Common myeloid progenitor, CD34-positive (primary cell): Measurements from ENCODE around the gene TGFBR3L.
A peak's percentile ranks its signal among the peaks of the same experiment; 100 is the strongest.

Source experiments
- CTCF ChIA-PET: fragments of 350-600 bp; sonication (Branson Sonifier 250); formaldehyde crosslinking; loops from one replicate; lab custom pipeline; 2021; ENCODE audit warnings: antibody characterized with exemption; lab: Charles Lee
- POLR2A ChIA-PET: fragments of 350-600 bp; sonication (Branson Sonifier 250); formaldehyde crosslinking; loops from one replicate; lab custom pipeline; 2021; ENCODE audit warnings: antibody characterized with exemption; lab: Charles Lee
- DNase-seq, 3 donors: peaks; one replicate each; pipeline versions ENCODE4 v3.0.0 to v3.0.0-alpha.2; 2013
- H3K27ac ChIP-seq, 2 experiments: 1 replicate in 1 of 2; 2 replicates in 1 of 2; pipeline ENCODE4 v1.7.0; 2013; ENCODE audit warnings: inconsistent platforms in 2 of 2, low read length in 2 of 2, mild to moderate bottlenecking in 2 of 2, low read depth in 1 of 2, moderate library complexity in 1 of 2; ENCODE audit not compliant: severe bottlenecking in 2 of 2, insufficient read depth in 1 of 2, poor library complexity in 1 of 2
- H3K27me3 ChIP-seq, 5 experiments: replicated peaks in 2 of 5; 1 replicate in 3 of 5; 2 replicates in 2 of 5; pipeline versions ENCODE4 v1.6.1 to v1.7.0; 2013; ENCODE audit warnings: low read length in 4 of 5, mild to moderate bottlenecking in 2 of 5, moderate library complexity in 2 of 5, inconsistent platforms in 1 of 5; ENCODE audit not compliant: insufficient read depth in 5 of 5, control insufficient read depth in 4 of 5
- H3K36me3 ChIP-seq, 4 experiments: 1 replicate in 2 of 4; 2 replicates in 2 of 4; pipeline versions ENCODE4 v1.6.1 to v1.7.0; 2013; ENCODE audit warnings: low read length in 3 of 4, control low read depth in 1 of 4, mild to moderate bottlenecking in 1 of 4; ENCODE audit not compliant: control insufficient read depth in 4 of 4, insufficient read depth in 4 of 4
- H3K4me1 ChIP-seq, 4 experiments: 1 replicate in 3 of 4; 2 replicates in 1 of 4; pipeline versions ENCODE4 v1.6.1 to v1.7.1; 2013; ENCODE audit warnings: low read length in 3 of 4, mild to moderate bottlenecking in 3 of 4, control low read depth in 1 of 4, inconsistent platforms in 1 of 4, moderate library complexity in 1 of 4; ENCODE audit not compliant: control insufficient read depth in 4 of 4, insufficient read depth in 4 of 4; ENCODE audit errors: control extremely low read depth in 1 of 4
- H3K4me3 ChIP-seq, 7 experiments: 1 replicate in 4 of 7; 2 replicates in 3 of 7; pipeline versions ENCODE4 v1.5.1 to v1.7.0; 2013; ENCODE audit warnings: mild to moderate bottlenecking in 7 of 7, low read length in 6 of 7, moderate library complexity in 6 of 7, inconsistent platforms in 2 of 7, low read depth in 2 of 7, control low read depth in 1 of 7; ENCODE audit not compliant: insufficient read depth in 4 of 7, control insufficient read depth in 1 of 7; ENCODE audit errors: extremely low read depth in 1 of 7
- H3K9me3 ChIP-seq, 5 experiments: 1 replicate in 4 of 5; 2 replicates in 1 of 5; pipeline versions ENCODE4 v1.6.1 to v1.7.1; 2013; ENCODE audit warnings: low read length in 4 of 5, mild to moderate bottlenecking in 2 of 5, inconsistent platforms in 1 of 5, low read depth in 1 of 5, moderate library complexity in 1 of 5; ENCODE audit not compliant: control insufficient read depth in 4 of 5, insufficient read depth in 2 of 5; ENCODE audit errors: control extremely low read depth in 1 of 5
- WGBS: methylation state at CpG from one replicate; pipeline ENCODE4 v1.1.5; 2013; ENCODE audit not compliant: insufficient coverage; 5-methylcytosine and 5-hydroxymethylcytosine counted together

TGFBR3L gene

GRCh38 chr19:7925171-7925851 lies 10.7 kb downstream of the TGFBR3L start:
- H3K9me3 ChIP-seq = no peaks in the 10 kb centered on the region
- peaks cover 0 to 21% (median 14%) of the 10 kb centered on the region in 4 experiments for H3K36me3 ChIP-seq
- H3K27me3 ChIP-seq = no peaks in the 10 kb centered on the region
- ChIA-PET POLR2A (no interaction called here), CTCF (no interaction called here)
- peak; percentile 82 to 89 (median 85) for DNase-seq
- peak overlapping the region in 5 of 7 experiments; percentile 10 to 48 (median 26) for H3K4me3 ChIP-seq
- WGBS = 0% methylated on average over 73 of the region's 98 CpGs
- H3K27ac ChIP-seq = no peak overlapping the region
- peaks cover 0 to 40% (median 28%) of the 10 kb centered on the region in 4 experiments for H3K4me1 ChIP-seq

- Histone ChIP-seq H3K36me3 (peaks cover 0 to 28% (median 20%) of the 10 kb centered on the region in 4 experiments), H3K27me3 (no peaks in the 10 kb centered on the region), H3K4me3 (peak within 1 kb of the TSS in 6 of 7 experiments; percentile 10 to 68 (median 28)), H3K9me3 (no peaks in the 10 kb centered on the region), H3K27ac (peak within 1 kb of the TSS in 1 of 2 experiments; percentile 14), H3K4me1 (peaks cover 0 to 36% (median 24%) of the 10 kb centered on the region in 4 experiments)
- 24% methylated on average over 50 of the region's 65 CpGs for WGBS
- peak in 2 of 3 donors; percentile 52 to 57 for DNase-seq
- ChIA-PET CTCF (interaction anchor here (1.1 to 4.0 kb wide), 6 partner anchors 9 to 77 kb away, joined by 3 to 20 read pairs (median 4); partner anchors contain the start of genes MAP2K7 and TIMM44), POLR2A (interaction anchor here (1.1 kb wide), 1 partner anchor 18 kb away, joined by 4 read pairs; no protein-coding TSS in a partner anchor)
These were observed 11.5 kb downstream of the TGFBR3L start, which contains the start of gene CTXN1 for GRCh38 chr19:7926021-7926726. Gene CTXN1, minus strand, starts transcription at chr19:7926135. Its CDS starts 597 bp downstream, at chr19:7925538.

- no peak overlapping the region for H3K4me3 ChIP-seq
- 95% methylated on average over 25 of the region's 32 CpGs for WGBS
- no peak for DNase-seq
- H3K27ac ChIP-seq = no peak overlapping the region
- ChIA-PET POLR2A (interaction anchor here (1.1 kb wide), 1 partner anchor 17 kb away, joined by 4 read pairs; no protein-coding TSS in a partner anchor), CTCF (interaction anchor here (1.1 to 4.0 kb wide), 7 partner anchors 9 to 76 kb away, joined by 3 to 20 read pairs (median 4); partner anchors contain the start of genes MAP2K7 and TIMM44)
- no peaks in the 10 kb centered on the region for H3K27me3 ChIP-seq
- H3K9me3 ChIP-seq = no peaks in the 10 kb centered on the region
- peaks cover 0 to 28% (median 17%) of the 10 kb centered on the region in 4 experiments for H3K4me1 ChIP-seq
- H3K36me3 ChIP-seq = peaks cover 2 to 35% (median 27%) of the 10 kb centered on the region in 4 experiments
These were observed 12.3 kb downstream of the TGFBR3L start for GRCh38 chr19:7926727-7927604.

GRCh38 chr19:7927605-7928333 lies 13.1 kb downstream of the TGFBR3L start:
- WGBS = 98% methylated on average over 16 of the region's 23 CpGs
- Histone ChIP-seq H3K27me3 (no peaks in the 10 kb centered on the region), H3K4me3 (no peak overlapping the region), H3K9me3 (no peaks in the 10 kb centered on the region), H3K27ac (no peak overlapping the region), H3K4me1 (peaks cover 0 to 27% (median 16%) of the 10 kb centered on the region in 4 experiments), H3K36me3 (peaks cover 6 to 35% (median 28%) of the 10 kb centered on the region in 4 experiments)
- POLR2A ChIA-PET = no interaction called here
- no peak for DNase-seq
- CTCF ChIA-PET = interaction anchor here (1.1 to 4.0 kb wide), 7 partner anchors 10 to 76 kb away, joined by 3 to 20 read pairs (median 4); partner anchors contain the start of genes MAP2K7 and TIMM44

GRCh38 chr19:7928334-7928706 lies 13.7 kb downstream of the TGFBR3L start:
- Histone ChIP-seq H3K36me3 (peaks cover 6 to 40% (median 28%) of the 10 kb centered on the region in 4 experiments), H3K4me1 (peaks cover 0 to 27% (median 16%) of the 10 kb centered on the region in 4 experiments), H3K27ac (no peak overlapping the region), H3K9me3 (no peaks in the 10 kb centered on the region), H3K27me3 (no peaks in the 10 kb centered on the region), H3K4me3 (no peak overlapping the region)
- POLR2A ChIA-PET = interaction anchor here (1.6 kb wide), 1 partner anchor 15 kb away, joined by 12 read pairs; the partner anchor contains the start of gene TIMM44
- 98% methylated on average over 8 of the region's 9 CpGs for WGBS
- DNase-seq = no peak
- CTCF ChIA-PET = interaction anchor here (0.6 to 4.0 kb wide), 7 partner anchors 10 to 133 kb away, joined by 3 to 20 read pairs (median 4); partner anchors contain the start of gene TIMM44
